ENCODE data around the gene SMARCAL1. TPM values are rescaled to one million over a fixed set of nuclear protein-coding genes. Genes with fewer than 3 reads are reported as not detected.

Gene SMARCAL1
- total and polyA plus RNA-seq, 4 donors: 3.4 to 9.3 (median 5.4) TPM

DNA sequence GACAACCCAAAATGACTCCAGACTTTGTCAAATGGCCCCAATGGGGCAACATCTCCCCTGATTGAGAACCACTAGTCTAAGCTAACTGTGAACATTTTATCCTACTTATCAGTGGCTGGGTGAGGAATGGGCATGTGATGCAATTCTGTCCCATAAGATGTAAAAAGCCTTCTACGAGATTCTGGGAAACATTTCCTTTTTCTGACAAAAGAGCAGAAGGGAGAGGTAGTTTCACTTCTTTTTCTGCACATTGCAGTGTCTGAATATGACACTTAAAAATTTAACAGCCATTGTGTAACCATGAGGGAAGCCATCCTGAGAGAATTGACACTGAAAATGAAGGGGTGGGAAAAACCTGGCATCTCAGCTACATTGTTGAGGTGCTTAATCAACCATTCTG, 22.7 kb upstream of the SMARCAL1 start (continued):
- TF ChIP-seq, protein P1, sequence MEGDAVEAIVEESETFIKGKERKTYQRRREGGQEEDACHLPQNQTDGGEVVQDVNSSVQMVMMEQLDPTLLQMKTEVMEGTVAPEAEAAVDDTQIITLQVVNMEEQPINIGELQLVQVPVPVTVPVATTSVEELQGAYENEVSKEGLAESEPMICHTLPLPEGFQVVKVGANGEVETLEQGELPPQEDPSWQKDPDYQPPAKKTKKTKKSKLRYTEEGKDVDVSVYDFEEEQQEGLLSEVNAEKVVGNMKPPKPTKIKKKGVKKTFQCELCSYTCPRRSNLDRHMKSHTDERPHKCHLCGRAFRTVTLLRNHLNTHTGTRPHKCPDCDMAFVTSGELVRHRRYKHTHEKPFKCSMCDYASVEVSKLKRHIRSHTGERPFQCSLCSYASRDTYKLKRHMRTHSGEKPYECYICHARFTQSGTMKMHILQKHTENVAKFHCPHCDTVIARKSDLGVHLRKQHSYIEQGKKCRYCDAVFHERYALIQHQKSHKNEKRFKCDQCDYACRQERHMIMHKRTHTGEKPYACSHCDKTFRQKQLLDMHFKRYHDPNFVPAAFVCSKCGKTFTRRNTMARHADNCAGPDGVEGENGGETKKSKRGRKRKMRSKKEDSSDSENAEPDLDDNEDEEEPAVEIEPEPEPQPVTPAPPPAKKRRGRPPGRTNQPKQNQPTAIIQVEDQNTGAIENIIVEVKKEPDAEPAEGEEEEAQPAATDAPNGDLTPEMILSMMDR (IDR thresholded peaks at IDR 0.05; ENCODE audit: low read depth, low read length, missing input control): no peak
- no peak for TF ChIP-seq TAF1 (conservative IDR thresholded peaks at IDR 0.05)
- TF ChIP-seq SP1 (IDR thresholded peaks at IDR 0.05): no peak
- no peak for TF ChIP-seq YY1 (IDR thresholded peaks at IDR 0.05)
- no peak for TF ChIP-seq NR2F2 (IDR thresholded peaks at IDR 0.05)

DNA sequence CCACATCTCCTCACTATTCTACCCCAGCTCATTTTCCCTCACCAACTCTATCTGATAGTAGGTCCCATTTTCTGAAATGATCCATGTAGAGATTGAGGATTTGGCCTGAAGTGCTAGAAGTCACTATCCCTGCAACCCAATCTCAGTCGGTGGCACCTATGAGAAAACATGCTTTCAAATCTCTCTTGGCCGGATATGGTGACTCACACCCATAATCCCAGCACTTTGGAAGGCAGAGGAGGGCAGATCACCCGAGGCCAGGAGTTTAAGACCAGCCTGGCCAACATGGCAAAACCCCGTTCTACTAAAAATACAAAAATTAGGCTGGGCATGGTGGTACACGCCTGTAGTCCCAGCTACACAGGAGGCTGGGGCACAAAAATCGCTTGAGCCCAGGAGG, 20.9 kb upstream of the SMARCAL1 start:
- Histone ChIP-seq H3K9me3 (ENCODE audit: control insufficient read depth in 4 of 4, low read length in 3 of 4) (no peaks in the 10 kb centered on the region), H3K4me1 (ENCODE audit: control insufficient read depth in 4 of 4, insufficient read depth in 4 of 4, low read length in 3 of 4) (no peaks in the 10 kb centered on the region), H3K9ac (ENCODE audit: low read depth in 1 of 2, low read length in 2 of 2) (no peak overlapping the region), H3K4me3 (ENCODE audit: low read depth in 1 of 3, low read length in 3 of 3) (no peak overlapping the region), H3K27ac (ENCODE audit: low read depth in 1 of 2, low read length in 2 of 2) (no peak overlapping the region), H3K36me3 (ENCODE audit: control insufficient read depth in 4 of 4, insufficient read depth in 3 of 4, low read depth in 1 of 4, low read length in 3 of 4) (no peaks in the 10 kb centered on the region), H3K27me3 (ENCODE audit: control insufficient read depth in 4 of 4, insufficient read depth in 4 of 4, low read length in 3 of 4) (no peaks in the 10 kb centered on the region)
- no peak for DNase-seq (ENCODE audit: low spot score)
- whole genome bisulfite sequencing: 81% methylated on average over 6 of the region's 6 CpGs
- TF ChIP-seq FOXA1 (IDR thresholded peaks at IDR 0.05) (no peak), TAF1 (conservative IDR thresholded peaks at IDR 0.05) (no peak), EGR1 (IDR thresholded peaks at IDR 0.05; ENCODE audit: low read depth in 2 of 2) (no peak), HNF4G (IDR thresholded peaks at IDR 0.05) (no peak), GABPA (IDR thresholded peaks at IDR 0.05 in 1 of 2, conservative IDR thresholded peaks at IDR 0.05 in 1 of 2) (no peak), FOXA2 (IDR thresholded peaks at IDR 0.05) (no peak), RAD21 (IDR thresholded peaks at IDR 0.05) (no peak), YY1 (IDR thresholded peaks at IDR 0.05) (no peak), JUND (IDR thresholded peaks at IDR 0.05) (no peak), RXRA (IDR thresholded peaks at IDR 0.05) (no peak), SP1 (IDR thresholded peaks at IDR 0.05) (no peak), NR2F2 (IDR thresholded peaks at IDR 0.05) (no peak)
- TF ChIP-seq, protein P2, sequence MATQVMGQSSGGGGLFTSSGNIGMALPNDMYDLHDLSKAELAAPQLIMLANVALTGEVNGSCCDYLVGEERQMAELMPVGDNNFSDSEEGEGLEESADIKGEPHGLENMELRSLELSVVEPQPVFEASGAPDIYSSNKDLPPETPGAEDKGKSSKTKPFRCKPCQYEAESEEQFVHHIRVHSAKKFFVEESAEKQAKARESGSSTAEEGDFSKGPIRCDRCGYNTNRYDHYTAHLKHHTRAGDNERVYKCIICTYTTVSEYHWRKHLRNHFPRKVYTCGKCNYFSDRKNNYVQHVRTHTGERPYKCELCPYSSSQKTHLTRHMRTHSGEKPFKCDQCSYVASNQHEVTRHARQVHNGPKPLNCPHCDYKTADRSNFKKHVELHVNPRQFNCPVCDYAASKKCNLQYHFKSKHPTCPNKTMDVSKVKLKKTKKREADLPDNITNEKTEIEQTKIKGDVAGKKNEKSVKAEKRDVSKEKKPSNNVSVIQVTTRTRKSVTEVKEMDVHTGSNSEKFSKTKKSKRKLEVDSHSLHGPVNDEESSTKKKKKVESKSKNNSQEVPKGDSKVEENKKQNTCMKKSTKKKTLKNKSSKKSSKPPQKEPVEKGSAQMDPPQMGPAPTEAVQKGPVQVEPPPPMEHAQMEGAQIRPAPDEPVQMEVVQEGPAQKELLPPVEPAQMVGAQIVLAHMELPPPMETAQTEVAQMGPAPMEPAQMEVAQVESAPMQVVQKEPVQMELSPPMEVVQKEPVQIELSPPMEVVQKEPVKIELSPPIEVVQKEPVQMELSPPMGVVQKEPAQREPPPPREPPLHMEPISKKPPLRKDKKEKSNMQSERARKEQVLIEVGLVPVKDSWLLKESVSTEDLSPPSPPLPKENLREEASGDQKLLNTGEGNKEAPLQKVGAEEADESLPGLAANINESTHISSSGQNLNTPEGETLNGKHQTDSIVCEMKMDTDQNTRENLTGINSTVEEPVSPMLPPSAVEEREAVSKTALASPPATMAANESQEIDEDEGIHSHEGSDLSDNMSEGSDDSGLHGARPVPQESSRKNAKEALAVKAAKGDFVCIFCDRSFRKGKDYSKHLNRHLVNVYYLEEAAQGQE (IDR thresholded peaks at IDR 0.05): no peak
- TF ChIP-seq, protein P3, sequence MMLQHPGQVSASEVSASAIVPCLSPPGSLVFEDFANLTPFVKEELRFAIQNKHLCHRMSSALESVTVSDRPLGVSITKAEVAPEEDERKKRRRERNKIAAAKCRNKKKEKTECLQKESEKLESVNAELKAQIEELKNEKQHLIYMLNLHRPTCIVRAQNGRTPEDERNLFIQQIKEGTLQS (IDR thresholded peaks at IDR 0.05): no peak

DNA sequence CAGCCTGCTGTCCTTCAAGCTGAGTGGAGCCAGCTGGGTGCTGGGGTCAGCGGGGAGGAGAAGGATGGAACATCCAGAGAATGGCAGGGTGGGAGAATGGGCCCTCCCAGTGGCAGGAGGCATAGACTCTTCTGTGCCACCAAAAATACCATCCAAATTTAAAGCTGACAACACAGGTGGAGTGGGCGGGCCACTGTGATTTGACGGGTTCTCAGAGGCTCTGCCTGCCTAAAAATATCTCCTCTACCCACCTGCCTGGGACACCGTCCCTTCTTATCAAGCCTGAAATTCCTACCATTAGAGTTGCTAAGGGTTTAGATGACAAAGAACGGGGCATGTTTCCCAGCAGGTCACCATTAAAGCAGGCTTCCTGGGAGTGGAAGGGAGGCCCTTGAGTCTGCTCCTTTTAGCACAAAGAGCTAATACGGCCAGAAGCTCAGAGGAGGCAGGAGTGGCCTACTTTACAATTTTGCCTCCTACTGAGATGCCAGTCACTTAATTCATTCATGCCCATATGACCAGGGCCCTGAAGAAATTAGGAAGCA, 20.2 kb upstream of the SMARCAL1 start:
- no peak for TF ChIP-seq FOXA1 (IDR thresholded peaks at IDR 0.05)
- TF ChIP-seq, protein P4, sequence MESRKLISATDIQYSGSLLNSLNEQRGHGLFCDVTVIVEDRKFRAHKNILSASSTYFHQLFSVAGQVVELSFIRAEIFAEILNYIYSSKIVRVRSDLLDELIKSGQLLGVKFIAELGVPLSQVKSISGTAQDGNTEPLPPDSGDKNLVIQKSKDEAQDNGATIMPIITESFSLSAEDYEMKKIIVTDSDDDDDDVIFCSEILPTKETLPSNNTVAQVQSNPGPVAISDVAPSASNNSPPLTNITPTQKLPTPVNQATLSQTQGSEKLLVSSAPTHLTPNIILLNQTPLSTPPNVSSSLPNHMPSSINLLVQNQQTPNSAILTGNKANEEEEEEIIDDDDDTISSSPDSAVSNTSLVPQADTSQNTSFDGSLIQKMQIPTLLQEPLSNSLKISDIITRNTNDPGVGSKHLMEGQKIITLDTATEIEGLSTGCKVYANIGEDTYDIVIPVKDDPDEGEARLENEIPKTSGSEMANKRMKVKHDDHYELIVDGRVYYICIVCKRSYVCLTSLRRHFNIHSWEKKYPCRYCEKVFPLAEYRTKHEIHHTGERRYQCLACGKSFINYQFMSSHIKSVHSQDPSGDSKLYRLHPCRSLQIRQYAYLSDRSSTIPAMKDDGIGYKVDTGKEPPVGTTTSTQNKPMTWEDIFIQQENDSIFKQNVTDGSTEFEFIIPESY (IDR thresholded peaks at IDR 0.05): no peak
- no peak for TF ChIP-seq RAD21 (IDR thresholded peaks at IDR 0.05)
- Histone ChIP-seq H3K27me3 (ENCODE audit: control insufficient read depth in 4 of 4, insufficient read depth in 4 of 4, low read length in 3 of 4) (no peaks in the 10 kb centered on the region), H3K36me3 (ENCODE audit: control insufficient read depth in 4 of 4, insufficient read depth in 3 of 4, low read depth in 1 of 4, low read length in 3 of 4) (no peaks in the 10 kb centered on the region), H3K4me1 (ENCODE audit: control insufficient read depth in 4 of 4, insufficient read depth in 4 of 4, low read length in 3 of 4) (no peaks in the 10 kb centered on the region), H3K27ac (ENCODE audit: low read depth in 1 of 2, low read length in 2 of 2) (no peak overlapping the region), H3K4me3 (ENCODE audit: low read depth in 1 of 3, low read length in 3 of 3) (no peak overlapping the region), H3K9me3 (ENCODE audit: control insufficient read depth in 4 of 4, low read length in 3 of 4) (no peaks in the 10 kb centered on the region), H3K9ac (ENCODE audit: low read depth in 1 of 2, low read length in 2 of 2) (no peak overlapping the region)
- DNase-seq (ENCODE audit: low spot score): no peak
- 92% methylated on average over 6 of the region's 6 CpGs for WGBS

All from liver (tissue), 9 donors.